Keratinocyte (primary cell): ENCODE results near the gene KLF16. TPM values are rescaled to one million over a fixed set of nuclear protein-coding genes. Genes with fewer than 3 reads are reported as not detected.

Experiments used
- DNase-seq: peaks from one replicate; pipeline ENCODE4 v3.0.0-alpha.2; 2011; ENCODE audit warnings: low read depth, missing footprints, low spot score
- FAIRE-seq: peaks from 2 replicates; lab custom pipeline; 2011; peaks lifted over from hg19 to GRCh38; lab: Jason Lieb, UNC
- H2AFZ ChIP-seq: 2 replicates; pipeline ENCODE4 v1.6.0; 2012; ENCODE audit warnings: low read length, control low read depth, inconsistent platforms; ENCODE audit not compliant: control insufficient read depth
- H3K27ac ChIP-seq: 2 replicates; pipeline ENCODE4 v1.5.1; 2011; ENCODE audit warnings: low read length; ENCODE audit not compliant: control insufficient read depth, insufficient read depth
- H3K27me3 ChIP-seq: 3 replicates; pipeline ENCODE4 v1.6.0; 2011; ENCODE audit warnings: low read length; ENCODE audit not compliant: control insufficient read depth, insufficient read depth; ENCODE audit errors: extremely low read depth
- H3K36me3 ChIP-seq, 2 experiments: 2 replicates in 1 of 2; 3 replicates in 1 of 2; pipeline ENCODE4 v1.5.1; 2011; ENCODE audit warnings: low read length in 2 of 2, mild to moderate bottlenecking in 1 of 2; ENCODE audit not compliant: control insufficient read depth in 2 of 2, insufficient read depth in 2 of 2; ENCODE audit errors: extremely low read depth in 1 of 2
- H3K4me1 ChIP-seq: 3 replicates; pipeline ENCODE4 v1.5.1; 2011; ENCODE audit warnings: low read length; ENCODE audit not compliant: control insufficient read depth, insufficient read depth; ENCODE audit errors: extremely low read depth
- H3K4me2 ChIP-seq: 3 replicates; pipeline ENCODE4 v1.6.0; 2011; ENCODE audit warnings: low read depth, low read length; ENCODE audit not compliant: control insufficient read depth, insufficient read depth; ENCODE audit errors: extremely low read depth
- H3K4me3 ChIP-seq, 3 experiments: fragments of 200-600 bp in 1 of 3; sonication (generic) in 1 of 3; 2 replicates in 2 of 3; 3 replicates in 1 of 3; pipeline ENCODE4 v1.5.1; 2011 to 2016; ENCODE audit warnings: low read length in 3 of 3, mild to moderate bottlenecking in 3 of 3, control low read depth in 2 of 3, inconsistent platforms in 1 of 3, low read depth in 1 of 3, mixed read lengths in 1 of 3, mixed run types in 1 of 3, moderate library complexity in 1 of 3; ENCODE audit not compliant: control insufficient read depth in 2 of 3, insufficient read depth in 2 of 3; ENCODE audit errors: extremely low read depth in 1 of 3
- H3K79me2 ChIP-seq: 2 replicates; pipeline ENCODE4 v1.6.0; 2012; ENCODE audit warnings: low read length; ENCODE audit not compliant: control insufficient read depth, insufficient read depth
- H3K9ac ChIP-seq: 3 replicates; pipeline ENCODE4 v1.6.0; 2011; ENCODE audit warnings: low read length; ENCODE audit not compliant: control insufficient read depth, insufficient read depth; ENCODE audit errors: extremely low read depth
- H3K9me1 ChIP-seq: 3 replicates; pipeline ENCODE4 v1.6.0; 2011; ENCODE audit warnings: low read length; ENCODE audit not compliant: control insufficient read depth, insufficient read depth; ENCODE audit errors: extremely low read depth
- H3K9me3 ChIP-seq: 2 replicates; pipeline ENCODE4 v1.5.1; 2012; ENCODE audit warnings: low read depth, low read length; ENCODE audit not compliant: control insufficient read depth
- H4K20me1 ChIP-seq: 3 replicates; pipeline ENCODE4 v1.6.0; 2011; ENCODE audit warnings: low read length; ENCODE audit not compliant: control insufficient read depth, insufficient read depth; ENCODE audit errors: extremely low read depth
- EZH2 ChIP-seq: IDR thresholded peaks from one replicate; pipeline ENCODE4 v1.6.1; 2012; ENCODE audit warnings: inconsistent platforms, mild to moderate bottlenecking, low read length, moderate library complexity
- dilution Hi-C: fragments of 300-500 bp; cut with MboI; formaldehyde crosslinking; loops from one replicate; pipeline ENCODE4 v1.7.0; 2020; ENCODE audit warnings: low sequenced_read_pairs; ENCODE audit not compliant: extremely low pct_ligation_motif_present
- polyA plus RNA-seq, 5 experiments: library from polyadenylated mRNA; depleted of rRNA in 3 of 5; stranded (reverse) in 3 of 5; stranded (forward) in 1 of 5; unstranded in 1 of 5; fragments of >200 nt; gene quantifications; 1 replicate in 1 of 5; 2 replicates in 3 of 5; 3 replicates in 1 of 5; pipeline versions ENCODE4 v1.2.1 to v1.2.3, GENCODE V29; 2011 to 2012; ENCODE audit warnings: missing spikeins in 2 of 5, low read depth in 1 of 5, low replicate concordance in 1 of 5
- TF ChIP-seq, protein P1 (sequence below), 3 experiments: IDR thresholded peaks in 1 of 3; conservative IDR thresholded peaks in 1 of 3; optimal IDR thresholded peaks in 1 of 3; 2 replicates in 2 of 3; 3 replicates in 1 of 3; pipeline versions ENCODE3 to v1.5.1; 2011; ENCODE audit warnings: low read length in 3 of 3, mild to moderate bottlenecking in 3 of 3, moderate library complexity in 2 of 3, control low read depth in 1 of 3, inconsistent platforms in 1 of 3; ENCODE audit not compliant: insufficient read depth in 2 of 3; ENCODE audit errors: extremely low read depth in 1 of 3

Gene KLF16
- polyA plus RNA-seq, 1 donor (not counting 4 experiments of a cell fraction or from before 2014, with no cell fraction given), result 4.9 TPM

DNA sequence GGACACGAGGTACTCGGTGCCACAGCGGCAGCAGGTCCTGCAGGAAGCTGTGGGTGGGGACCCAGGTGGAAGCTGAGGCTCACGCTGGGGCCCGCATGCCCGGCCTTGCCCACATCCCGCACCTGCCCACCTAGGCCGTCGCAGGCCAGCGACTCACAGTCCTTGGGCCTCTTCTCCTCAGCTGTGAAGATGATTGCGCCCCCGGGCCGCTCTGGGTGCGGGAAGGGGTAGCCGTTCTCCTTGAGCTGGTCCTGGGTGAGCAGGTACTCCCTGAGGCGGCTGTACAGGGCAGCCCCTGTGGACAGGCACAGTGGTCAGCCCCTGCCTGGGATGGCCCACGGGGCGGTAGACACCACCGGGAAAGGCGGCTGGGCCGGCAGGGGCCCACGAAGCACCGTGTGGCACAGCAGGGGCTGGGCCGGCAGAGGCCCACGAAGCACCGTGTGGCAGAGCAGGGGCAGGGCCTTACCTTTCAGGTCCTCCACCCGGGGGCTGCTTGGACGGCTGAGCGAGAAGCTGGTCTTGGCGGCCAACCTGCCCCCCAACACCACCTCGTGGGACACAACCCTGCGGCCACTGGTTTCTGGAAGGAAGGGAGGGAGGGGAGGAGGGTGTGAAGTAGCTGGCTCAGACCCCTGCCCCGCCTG is 44.7 kb downstream of the KLF16 start:
- DNase-seq (no peak), FAIRE-seq (no peak)
- Histone ChIP-seq H3K36me3 (peaks cover 30 to 37% of the 10 kb centered on the region in 2 experiments), H3K9me1 (no peaks in the 10 kb centered on the region), H4K20me1 (no peaks in the 10 kb centered on the region), H3K4me1 (no peaks in the 10 kb centered on the region), H3K9me3 (no peaks in the 10 kb centered on the region), H3K9ac (no peak overlapping the region), H2AFZ (no peak overlapping the region), H3K79me2 (no peaks in the 10 kb centered on the region), H3K4me3 (no peak overlapping the region), H3K4me2 (no peak overlapping the region), H3K27me3 (no peaks in the 10 kb centered on the region), H3K27ac (no peak overlapping the region)
- TF ChIP-seq, protein P1, sequence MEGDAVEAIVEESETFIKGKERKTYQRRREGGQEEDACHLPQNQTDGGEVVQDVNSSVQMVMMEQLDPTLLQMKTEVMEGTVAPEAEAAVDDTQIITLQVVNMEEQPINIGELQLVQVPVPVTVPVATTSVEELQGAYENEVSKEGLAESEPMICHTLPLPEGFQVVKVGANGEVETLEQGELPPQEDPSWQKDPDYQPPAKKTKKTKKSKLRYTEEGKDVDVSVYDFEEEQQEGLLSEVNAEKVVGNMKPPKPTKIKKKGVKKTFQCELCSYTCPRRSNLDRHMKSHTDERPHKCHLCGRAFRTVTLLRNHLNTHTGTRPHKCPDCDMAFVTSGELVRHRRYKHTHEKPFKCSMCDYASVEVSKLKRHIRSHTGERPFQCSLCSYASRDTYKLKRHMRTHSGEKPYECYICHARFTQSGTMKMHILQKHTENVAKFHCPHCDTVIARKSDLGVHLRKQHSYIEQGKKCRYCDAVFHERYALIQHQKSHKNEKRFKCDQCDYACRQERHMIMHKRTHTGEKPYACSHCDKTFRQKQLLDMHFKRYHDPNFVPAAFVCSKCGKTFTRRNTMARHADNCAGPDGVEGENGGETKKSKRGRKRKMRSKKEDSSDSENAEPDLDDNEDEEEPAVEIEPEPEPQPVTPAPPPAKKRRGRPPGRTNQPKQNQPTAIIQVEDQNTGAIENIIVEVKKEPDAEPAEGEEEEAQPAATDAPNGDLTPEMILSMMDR (optimal IDR thresholded peaks at IDR 0.05 in 1 of 3, IDR thresholded peaks at IDR 0.05 in 1 of 3, conservative IDR thresholded peaks at IDR 0.05 in 1 of 3; ENCODE audit: extremely low read depth in 1 of 3, insufficient read depth in 2 of 3, low read length in 3 of 3), result no peak
- TF ChIP-seq EZH2, result no peak
- dilution Hi-C loops, result no loop called here

DNA sequence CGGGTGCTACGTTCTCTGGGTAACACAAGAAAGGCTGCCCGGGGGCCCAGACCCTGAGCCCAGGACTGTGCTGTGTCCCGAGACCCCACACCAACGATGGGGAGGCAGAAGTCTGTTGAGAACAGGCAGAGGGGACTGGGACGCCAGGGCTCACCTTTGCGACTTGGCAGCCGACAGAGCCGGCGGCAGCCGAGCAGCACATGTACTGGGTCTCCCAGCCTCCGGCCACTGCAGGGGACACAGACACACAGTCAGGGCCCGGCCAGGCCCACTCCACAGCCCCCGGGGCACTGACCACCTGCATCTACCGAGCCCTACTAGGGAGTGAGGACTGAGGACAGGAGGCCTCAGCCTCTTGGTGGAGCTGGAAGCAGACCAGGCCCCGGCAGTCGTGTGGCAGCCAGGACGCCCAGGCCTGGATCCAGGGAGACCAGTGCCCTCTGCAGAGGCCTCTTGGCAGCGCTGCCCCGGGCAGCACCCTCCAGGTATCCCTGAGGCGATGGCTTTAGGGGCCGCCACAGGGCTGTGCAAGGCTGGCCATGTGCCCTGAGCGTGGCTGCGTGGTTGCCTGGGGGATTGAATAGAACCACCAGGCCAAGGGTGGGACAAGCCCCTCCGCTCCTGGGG is 45.7 kb downstream of the KLF16 start:
- Histone ChIP-seq H3K4me3 (no peak overlapping the region), H3K9ac (no peak overlapping the region), H3K4me1 (peaks cover 3% of the 10 kb centered on the region), H3K27me3 (no peaks in the 10 kb centered on the region), H2AFZ (no peak overlapping the region), H3K9me3 (no peaks in the 10 kb centered on the region), H3K79me2 (no peaks in the 10 kb centered on the region), H3K36me3 (peaks cover 23 to 32% of the 10 kb centered on the region in 2 experiments), H3K9me1 (no peaks in the 10 kb centered on the region), H4K20me1 (no peaks in the 10 kb centered on the region), H3K27ac (no peak overlapping the region), H3K4me2 (no peak overlapping the region)
- no peak for DNase-seq
- FAIRE-seq, result no peak
- dilution Hi-C loops, result no loop called here
- TF ChIP-seq EZH2, result no peak
- TF ChIP-seq, protein P1 (optimal IDR thresholded peaks at IDR 0.05 in 1 of 3, IDR thresholded peaks at IDR 0.05 in 1 of 3, conservative IDR thresholded peaks at IDR 0.05 in 1 of 3; ENCODE audit: extremely low read depth in 1 of 3, insufficient read depth in 2 of 3, low read length in 3 of 3), result no peak
